Peyer's patch (tissue), 4 donors: ENCODE results near the gene CPAMD8.

Source experiments
- CTCF ChIP-seq, 6 experiments: fragments of 450-650 bp in 4 of 6; fragments of 200-600 bp in 2 of 6; sonication (generic) in 1 of 6; IDR thresholded peaks; one replicate each; pipeline ENCODE4 v1.5.1; 2017 to 2019; ENCODE audit warnings: antibody characterized with exemption in 6 of 6, mild to moderate bottlenecking in 3 of 6, moderate library complexity in 1 of 6
- POLR2A ChIP-seq, 2 donors: fragments of 450-650 bp; IDR thresholded peaks; one replicate each; pipeline ENCODE4 v1.5.1; 2017; ENCODE audit warnings: antibody characterized with exemption in 2 of 2, mild to moderate bottlenecking in 2 of 2, moderate library complexity in 2 of 2

DNA sequence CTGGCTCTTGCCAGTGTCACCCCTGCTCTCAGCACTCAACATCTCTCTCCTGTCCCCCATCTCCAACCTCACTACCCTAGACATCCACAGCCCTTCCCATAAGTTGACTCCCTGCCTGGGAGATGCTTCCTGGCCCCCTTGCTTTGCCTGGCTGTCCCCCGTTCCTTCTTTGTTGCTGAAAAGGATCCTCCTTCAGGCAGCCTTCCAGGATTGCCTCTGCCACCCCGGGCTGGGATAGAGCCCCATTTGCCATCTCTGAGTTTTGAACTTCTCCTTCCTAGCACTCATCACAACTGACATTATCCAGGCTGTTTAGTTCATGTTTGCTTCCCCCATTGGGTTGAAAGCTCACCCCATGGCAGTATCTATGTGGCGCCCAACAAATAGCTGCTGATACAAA is 20.0 kb downstream of the CPAMD8 start:
- TF ChIP-seq CTCF (IDR thresholded peaks at IDR 0.05) (no peak), POLR2A (IDR thresholded peaks at IDR 0.05) (no peak)
